PFSK-1 (cell line): Measurements from ENCODE around the gene CACNA2D2.

ENCODE experiments used
- FOXP2 ChIP-seq: optimal IDR thresholded peaks from 2 replicates; pipeline ENCODE3; 2011; ENCODE audit warnings: borderline replicate concordance, control low read depth, inconsistent platforms; ENCODE audit not compliant: insufficient read depth; ENCODE audit errors: extremely low read length, extremely low read depth
- POLR2AphosphoS5 ChIP-seq: IDR thresholded peaks from 2 replicates; pipeline ENCODE4 v1.6.1; 2012; ENCODE audit warnings: low read depth, mild to moderate bottlenecking, control low read depth, low read length, moderate library complexity
- SIN3A ChIP-seq: IDR thresholded peaks from 2 replicates; pipeline ENCODE4 v1.6.1; 2012; ENCODE audit warnings: mild to moderate bottlenecking, low read length, moderate library complexity, borderline replicate concordance; ENCODE audit not compliant: insufficient read depth
- TAF1 ChIP-seq: IDR thresholded peaks from 2 replicates; pipeline ENCODE4 v1.6.1; 2012; ENCODE audit warnings: low read length, control low read depth, borderline replicate concordance; ENCODE audit not compliant: insufficient read depth
- TF ChIP-seq, protein P1 (sequence below), 2 experiments: IDR thresholded peaks; 2 replicates each; pipeline versions ENCODE4 v1.6.1 to v1.8.0; 2011 to 2012; ENCODE audit warnings: low read depth in 2 of 2, low read length in 2 of 2, control low read depth in 1 of 2, inconsistent platforms in 1 of 2, mild to moderate bottlenecking in 1 of 2, moderate library complexity in 1 of 2; ENCODE audit not compliant: insufficient read depth in 1 of 2

The CACNA2D2 gene

GRCh38 chr3:50457988-50458387 lies 45.4 kb downstream of the CACNA2D2 start:
- TF ChIP-seq, protein P1, sequence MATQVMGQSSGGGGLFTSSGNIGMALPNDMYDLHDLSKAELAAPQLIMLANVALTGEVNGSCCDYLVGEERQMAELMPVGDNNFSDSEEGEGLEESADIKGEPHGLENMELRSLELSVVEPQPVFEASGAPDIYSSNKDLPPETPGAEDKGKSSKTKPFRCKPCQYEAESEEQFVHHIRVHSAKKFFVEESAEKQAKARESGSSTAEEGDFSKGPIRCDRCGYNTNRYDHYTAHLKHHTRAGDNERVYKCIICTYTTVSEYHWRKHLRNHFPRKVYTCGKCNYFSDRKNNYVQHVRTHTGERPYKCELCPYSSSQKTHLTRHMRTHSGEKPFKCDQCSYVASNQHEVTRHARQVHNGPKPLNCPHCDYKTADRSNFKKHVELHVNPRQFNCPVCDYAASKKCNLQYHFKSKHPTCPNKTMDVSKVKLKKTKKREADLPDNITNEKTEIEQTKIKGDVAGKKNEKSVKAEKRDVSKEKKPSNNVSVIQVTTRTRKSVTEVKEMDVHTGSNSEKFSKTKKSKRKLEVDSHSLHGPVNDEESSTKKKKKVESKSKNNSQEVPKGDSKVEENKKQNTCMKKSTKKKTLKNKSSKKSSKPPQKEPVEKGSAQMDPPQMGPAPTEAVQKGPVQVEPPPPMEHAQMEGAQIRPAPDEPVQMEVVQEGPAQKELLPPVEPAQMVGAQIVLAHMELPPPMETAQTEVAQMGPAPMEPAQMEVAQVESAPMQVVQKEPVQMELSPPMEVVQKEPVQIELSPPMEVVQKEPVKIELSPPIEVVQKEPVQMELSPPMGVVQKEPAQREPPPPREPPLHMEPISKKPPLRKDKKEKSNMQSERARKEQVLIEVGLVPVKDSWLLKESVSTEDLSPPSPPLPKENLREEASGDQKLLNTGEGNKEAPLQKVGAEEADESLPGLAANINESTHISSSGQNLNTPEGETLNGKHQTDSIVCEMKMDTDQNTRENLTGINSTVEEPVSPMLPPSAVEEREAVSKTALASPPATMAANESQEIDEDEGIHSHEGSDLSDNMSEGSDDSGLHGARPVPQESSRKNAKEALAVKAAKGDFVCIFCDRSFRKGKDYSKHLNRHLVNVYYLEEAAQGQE (IDR thresholded peaks at IDR 0.05; ENCODE audit: insufficient read depth in 1 of 2, low read depth in 2 of 2, low read length in 2 of 2), result no peak
- TF ChIP-seq FOXP2 (no peak), TAF1 (no peak), POLR2AphosphoS5 (no peak), SIN3A (no peak)

GRCh38 chr3:50455161-50456018 lies 48.0 kb downstream of the CACNA2D2 start:
- no peak for TF ChIP-seq TAF1
- TF ChIP-seq, protein P1 (IDR thresholded peaks at IDR 0.05; ENCODE audit: insufficient read depth in 1 of 2, low read depth in 2 of 2, low read length in 2 of 2), result no peak
- TF ChIP-seq SIN3A, result no peak
- TF ChIP-seq POLR2AphosphoS5, result no peak
- no peak for TF ChIP-seq FOXP2

DNA sequence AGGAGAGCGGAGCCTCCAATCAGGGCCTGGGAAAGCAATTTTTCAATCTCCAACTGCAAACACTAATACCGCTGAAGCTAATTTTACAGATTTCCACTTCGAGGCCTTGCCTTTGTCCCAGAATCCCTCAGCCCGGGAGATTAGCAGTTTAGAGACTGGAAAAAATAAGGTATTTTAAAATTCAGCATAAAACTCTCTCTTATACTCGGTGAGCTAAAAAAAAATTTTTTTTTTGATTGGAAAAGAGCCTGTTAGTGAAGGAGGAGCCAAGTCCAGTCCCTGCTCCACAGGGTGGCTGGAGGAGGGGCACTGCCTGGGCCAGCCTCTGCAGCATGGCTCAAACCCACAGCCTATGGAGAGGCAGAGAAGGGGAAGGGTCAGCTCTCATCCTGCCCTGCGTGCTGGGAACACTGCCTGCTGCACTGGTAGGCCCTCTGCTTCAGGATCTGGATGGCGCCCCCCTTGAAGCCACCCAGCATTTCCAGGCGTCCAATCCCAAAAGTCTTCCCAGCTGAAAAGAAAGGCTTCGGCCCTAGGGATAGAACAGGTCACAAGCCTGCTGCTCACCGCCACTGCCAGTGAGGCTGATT lies 48.9 kb downstream of the CACNA2D2 start:
- TF ChIP-seq TAF1 (no peak), SIN3A (no peak), POLR2AphosphoS5 (no peak), FOXP2 (no peak)
- TF ChIP-seq, protein P1 (IDR thresholded peaks at IDR 0.05; ENCODE audit: insufficient read depth in 1 of 2, low read depth in 2 of 2, low read length in 2 of 2), result no peak

DNA sequence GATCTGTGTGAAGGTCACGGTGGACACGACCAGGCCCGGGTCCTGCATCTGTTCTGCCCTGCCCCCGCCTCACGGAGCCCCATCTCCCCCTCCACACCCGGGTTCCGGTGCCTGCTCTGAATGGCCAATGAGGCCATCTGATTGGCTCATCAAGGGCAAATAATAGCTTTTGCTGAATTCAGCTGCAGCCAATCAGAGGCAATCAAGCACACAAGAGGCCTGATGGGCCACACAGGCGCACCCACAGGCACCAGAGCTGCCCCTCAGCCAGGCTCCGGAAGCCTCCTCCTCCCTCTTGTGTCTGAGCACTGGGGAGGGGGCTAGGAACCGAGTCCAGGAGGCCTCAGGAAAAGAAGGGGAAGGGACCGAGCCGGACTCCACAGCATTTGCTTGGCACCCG lies 49.5 kb downstream of the CACNA2D2 start:
- TF ChIP-seq SIN3A, result no peak

DNA sequence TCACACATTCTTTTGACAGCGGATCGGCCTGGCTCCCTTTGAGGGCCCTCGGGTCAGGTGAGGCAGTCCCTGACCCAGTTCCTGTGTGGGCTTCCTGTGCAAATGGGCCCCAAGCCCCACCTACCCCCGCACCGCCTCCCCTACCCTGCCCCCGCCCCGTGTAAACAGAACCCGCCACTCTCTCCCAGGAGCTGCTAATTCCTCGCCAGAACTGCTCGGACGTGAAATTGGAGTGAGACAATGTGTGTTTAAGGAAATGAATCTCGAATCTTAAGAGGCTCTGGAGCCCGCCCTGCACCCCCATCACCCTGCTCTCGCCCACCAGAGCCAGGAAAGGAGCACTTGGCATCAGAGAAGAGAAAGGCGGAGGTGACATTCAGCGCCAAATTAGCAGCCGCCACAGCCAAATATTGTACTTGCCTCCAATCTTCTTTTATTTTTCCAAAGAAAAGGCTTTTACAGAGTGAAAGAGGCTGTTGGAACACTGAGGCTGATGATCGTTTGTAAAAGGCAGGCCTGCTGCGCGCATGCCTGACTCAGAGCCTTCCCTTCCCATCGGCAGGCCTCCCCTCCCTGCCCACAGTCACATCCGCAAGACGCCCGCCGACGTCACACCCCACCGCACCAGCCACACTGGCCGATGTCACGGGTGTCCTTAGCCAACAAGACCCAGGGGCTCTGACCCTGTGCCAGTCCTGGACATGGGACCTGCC lies 53.1 kb downstream of the CACNA2D2 start:
- no peak for TF ChIP-seq FOXP2
- TF ChIP-seq SIN3A, result no peak
- TF ChIP-seq, protein P1 (IDR thresholded peaks at IDR 0.05; ENCODE audit: insufficient read depth in 1 of 2, low read depth in 2 of 2, low read length in 2 of 2), result no peak
- no peak for TF ChIP-seq POLR2AphosphoS5
- no peak for TF ChIP-seq TAF1
